Measurements from ENCODE around the gene VWA2. TPM values are rescaled to one million over a fixed set of nuclear protein-coding genes. Genes with fewer than 3 reads are reported as not detected.

The VWA2 gene
- total RNA-seq, 4 donors from 2014 or later, result under 0.01 to 0.52 (median 0.17) TPM

GRCh38 chr10:114311496-114312209, 72.6 kb downstream of the VWA2 start:
- intact Hi-C loops (cut with DNase I), result no loop called here
- no peak for DNase-seq (ENCODE audit: extremely low spot score)
- Histone ChIP-seq H3K9me3 (no peaks in the 10 kb centered on the region), H3K27ac (replicated peaks in 1 of 4) (no peak overlapping the region), H3K4me3 (no peak overlapping the region), H3K36me3 (peaks cover 0 to 49% (median 13%) of the 10 kb centered on the region in 4 donors), H3K4me1 (peaks cover 15 to 29% (median 17%) of the 10 kb centered on the region in 4 donors), H3K27me3 (no peaks in the 10 kb centered on the region)
- TF ChIP-seq EP300 (IDR thresholded peaks at IDR 0.05) (no peak), POLR2A (IDR thresholded peaks at IDR 0.05; ENCODE audit: low read depth) (no peak), POLR2AphosphoS5 (IDR thresholded peaks at IDR 0.05) (no peak), CTCF (IDR thresholded peaks at IDR 0.05) (no peak)
- WGBS, result 83% methylated on average over 11 of the region's 13 CpGs

GRCh38 chr10:114313139-114313538, 74.1 kb downstream of the VWA2 start:
- H3K27me3 ChIP-seq, result no peaks in the 10 kb centered on the region
- TF ChIP-seq POLR2A (IDR thresholded peaks at IDR 0.05; ENCODE audit: low read depth), result no peak
- TF ChIP-seq CTCF (IDR thresholded peaks at IDR 0.05), result no peak
- no peak for TF ChIP-seq POLR2AphosphoS5 (IDR thresholded peaks at IDR 0.05)
- no peak for TF ChIP-seq EP300 (IDR thresholded peaks at IDR 0.05)
- peaks cover 0 to 46% (median 13%) of the 10 kb centered on the region in 4 donors for H3K36me3 ChIP-seq
- H3K9me3 ChIP-seq, result no peaks in the 10 kb centered on the region
- intact Hi-C loops (cut with DNase I), result no loop called here
- peaks cover 11 to 17% (median 15%) of the 10 kb centered on the region in 4 donors for H3K4me1 ChIP-seq
- no peak overlapping the region for H3K27ac ChIP-seq (replicated peaks in 1 of 4)
- no peak for DNase-seq (ENCODE audit: extremely low spot score)
- 91% methylated on average over 9 of the region's 9 CpGs for WGBS
- H3K4me3 ChIP-seq, result no peak overlapping the region

- Histone ChIP-seq H3K4me3 (no peak overlapping the region), H3K36me3 (peaks cover 0 to 41% (median 13%) of the 10 kb centered on the region in 4 donors), H3K4me1 (peaks cover 4 to 10% (median 8%) of the 10 kb centered on the region in 4 donors), H3K9me3 (no peaks in the 10 kb centered on the region), H3K27ac (replicated peaks in 1 of 4) (no peak overlapping the region), H3K27me3 (no peaks in the 10 kb centered on the region)
- no peak for DNase-seq (ENCODE audit: extremely low spot score)
- no peak for TF ChIP-seq CTCF (IDR thresholded peaks at IDR 0.05)
- no peak for TF ChIP-seq POLR2A (IDR thresholded peaks at IDR 0.05; ENCODE audit: low read depth)
- no peak for TF ChIP-seq EP300 (IDR thresholded peaks at IDR 0.05)
- TF ChIP-seq POLR2AphosphoS5 (IDR thresholded peaks at IDR 0.05), result no peak
- WGBS, result 83% methylated on average over 11 of the region's 11 CpGs
- intact Hi-C loops (cut with DNase I), result no loop called here
Observed at GRCh38 chr10:114313866-114314265, 74.8 kb downstream of the VWA2 start.

GRCh38 chr10:114315566-114316420, 76.7 kb downstream of the VWA2 start:
- no peak for DNase-seq (ENCODE audit: extremely low spot score)
- Histone ChIP-seq H3K27ac (replicated peaks in 1 of 4) (no peak overlapping the region), H3K36me3 (peaks cover 0 to 33% (median 13%) of the 10 kb centered on the region in 4 donors), H3K9me3 (no peaks in the 10 kb centered on the region), H3K4me1 (peaks cover 0 to 9% (median 0%) of the 10 kb centered on the region in 4 donors), H3K27me3 (no peaks in the 10 kb centered on the region), H3K4me3 (no peak overlapping the region)
- WGBS, result 88% methylated on average over 14 of the region's 22 CpGs
- no peak for TF ChIP-seq POLR2AphosphoS5 (IDR thresholded peaks at IDR 0.05)
- no peak for TF ChIP-seq EP300 (IDR thresholded peaks at IDR 0.05)
- TF ChIP-seq POLR2A (IDR thresholded peaks at IDR 0.05; ENCODE audit: low read depth), result no peak
- TF ChIP-seq CTCF (IDR thresholded peaks at IDR 0.05), result no peak
- intact Hi-C loops (cut with DNase I), result no loop called here
